Measurements from ENCODE around the gene SFSWAP. TPM values are rescaled to one million over a fixed set of nuclear protein-coding genes. Genes with fewer than 3 reads are reported as not detected.
"Not testable (repeated sequence)": the region's sequence is repeated elsewhere in the genome, so short reads cannot be mapped to it uniquely, and the experiment has no call there.

The SFSWAP gene
- polyA plus RNA-seq, 3 donors: 7.3 to 33.0 (median 10.7) TPM

DNA sequence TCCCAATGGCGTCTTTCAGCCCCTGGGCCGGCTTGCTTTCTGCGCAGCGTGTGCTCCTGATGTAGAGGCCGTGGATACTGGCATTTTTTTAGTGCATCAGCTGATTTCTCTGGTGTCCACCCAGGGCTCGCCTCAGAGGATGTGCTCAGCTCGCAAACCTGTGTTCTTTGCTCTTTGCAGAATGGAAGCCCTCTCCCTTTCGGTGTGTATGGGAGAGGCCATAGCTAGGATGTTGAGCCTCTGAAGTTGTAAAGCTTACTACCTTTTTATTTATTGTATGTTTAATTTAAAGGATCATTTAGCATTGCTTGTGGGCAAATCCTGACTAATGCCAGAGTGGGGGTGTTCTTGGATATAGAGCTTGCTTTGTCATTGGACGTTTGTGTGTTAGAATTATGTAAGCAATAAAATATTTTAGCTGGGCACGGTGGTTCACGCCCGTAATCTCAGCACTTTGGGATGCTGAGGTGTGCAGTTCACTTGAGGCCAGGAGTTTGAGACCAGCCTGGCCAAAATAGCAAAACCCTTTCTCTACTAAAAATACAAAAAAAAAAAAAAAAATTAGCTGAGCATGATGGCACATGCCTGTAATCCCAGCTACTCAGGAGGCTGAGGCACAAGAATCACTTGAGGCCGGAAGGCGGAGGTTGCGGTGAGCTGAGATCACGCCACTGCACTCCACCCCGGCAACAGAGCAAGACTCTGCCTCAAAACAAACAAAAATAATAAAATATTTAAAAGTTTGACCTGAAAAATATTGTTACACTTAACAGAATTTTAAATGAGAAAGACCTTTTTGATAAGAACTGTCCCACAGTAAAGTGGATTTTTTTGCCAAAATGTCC, 64.7 kb downstream of the SFSWAP start:
- peaks cover 74 to 92% of the 10 kb centered on the region in 2 donors for H3K36me3 Mint-ChIP-seq
- Histone ChIP-seq H3K79me2 (ENCODE audit: insufficient read depth, low read length) (peaks cover 3% of the 10 kb centered on the region), H3K9me3 (replicated peaks in 1 of 2; ENCODE audit: control insufficient read depth in 1 of 2, insufficient read depth in 1 of 2, low read length in 2 of 2) (no peaks in the 10 kb centered on the region), H4K20me1 (ENCODE audit: insufficient read depth, low read length) (peaks cover 5% of the 10 kb centered on the region), H3K4me2 (replicated peaks; ENCODE audit: extremely low read depth, low read length, poor library complexity, severe bottlenecking) (no peak overlapping the region), H3K27ac (ENCODE audit: low read depth in 1 of 2, low read length in 2 of 2) (no peak overlapping the region), H3K36me3 (replicated peaks in 1 of 2; ENCODE audit: control insufficient read depth in 1 of 2, insufficient read depth in 2 of 2, low read length in 2 of 2) (peaks cover 59 to 99% of the 10 kb centered on the region in 2 donors), H3K4me3 (replicated peaks in 1 of 3; ENCODE audit: low read depth in 2 of 3, low read length in 3 of 3) (no peak overlapping the region), H3K9ac (ENCODE audit: insufficient read depth, low read length, poor library complexity, severe bottlenecking) (no peak overlapping the region), H3K27me3 (ENCODE audit: control insufficient read depth in 2 of 2, insufficient read depth in 2 of 2, low read length in 2 of 2) (no peaks in the 10 kb centered on the region), H2AFZ (ENCODE audit: insufficient read depth, low read depth, low read length, poor library complexity, severe bottlenecking) (no peak overlapping the region), H3K4me1 (ENCODE audit: control insufficient read depth in 1 of 2, insufficient read depth in 2 of 2, low read length in 2 of 2) (no peaks in the 10 kb centered on the region)
- 100% methylated on average over 6 of the region's 17 CpGs for WGBS (ENCODE audit: insufficient coverage)
- no peak overlapping the region for H3K4me3 Mint-ChIP-seq
- no peak overlapping the region for H3K27ac Mint-ChIP-seq
- intact Hi-C loops (cut with micrococcal nuclease): loop anchor here in 1 of 2 donors (10.0 kb wide), 1 partner anchor 59 kb away; no protein-coding TSS in a partner anchor
- H3K4me1 Mint-ChIP-seq: peaks cover 14% of the 10 kb centered on the region
- H3K27me3 Mint-ChIP-seq (ENCODE audit: low read depth in 3 of 3): no peaks in the 10 kb centered on the region
- TF ChIP-seq, protein P1, sequence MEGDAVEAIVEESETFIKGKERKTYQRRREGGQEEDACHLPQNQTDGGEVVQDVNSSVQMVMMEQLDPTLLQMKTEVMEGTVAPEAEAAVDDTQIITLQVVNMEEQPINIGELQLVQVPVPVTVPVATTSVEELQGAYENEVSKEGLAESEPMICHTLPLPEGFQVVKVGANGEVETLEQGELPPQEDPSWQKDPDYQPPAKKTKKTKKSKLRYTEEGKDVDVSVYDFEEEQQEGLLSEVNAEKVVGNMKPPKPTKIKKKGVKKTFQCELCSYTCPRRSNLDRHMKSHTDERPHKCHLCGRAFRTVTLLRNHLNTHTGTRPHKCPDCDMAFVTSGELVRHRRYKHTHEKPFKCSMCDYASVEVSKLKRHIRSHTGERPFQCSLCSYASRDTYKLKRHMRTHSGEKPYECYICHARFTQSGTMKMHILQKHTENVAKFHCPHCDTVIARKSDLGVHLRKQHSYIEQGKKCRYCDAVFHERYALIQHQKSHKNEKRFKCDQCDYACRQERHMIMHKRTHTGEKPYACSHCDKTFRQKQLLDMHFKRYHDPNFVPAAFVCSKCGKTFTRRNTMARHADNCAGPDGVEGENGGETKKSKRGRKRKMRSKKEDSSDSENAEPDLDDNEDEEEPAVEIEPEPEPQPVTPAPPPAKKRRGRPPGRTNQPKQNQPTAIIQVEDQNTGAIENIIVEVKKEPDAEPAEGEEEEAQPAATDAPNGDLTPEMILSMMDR (IDR thresholded peaks at IDR 0.05): no peak
- H3K9me3 Mint-ChIP-seq: no peaks in the 10 kb centered on the region
- DNase-seq: no peak

DNA sequence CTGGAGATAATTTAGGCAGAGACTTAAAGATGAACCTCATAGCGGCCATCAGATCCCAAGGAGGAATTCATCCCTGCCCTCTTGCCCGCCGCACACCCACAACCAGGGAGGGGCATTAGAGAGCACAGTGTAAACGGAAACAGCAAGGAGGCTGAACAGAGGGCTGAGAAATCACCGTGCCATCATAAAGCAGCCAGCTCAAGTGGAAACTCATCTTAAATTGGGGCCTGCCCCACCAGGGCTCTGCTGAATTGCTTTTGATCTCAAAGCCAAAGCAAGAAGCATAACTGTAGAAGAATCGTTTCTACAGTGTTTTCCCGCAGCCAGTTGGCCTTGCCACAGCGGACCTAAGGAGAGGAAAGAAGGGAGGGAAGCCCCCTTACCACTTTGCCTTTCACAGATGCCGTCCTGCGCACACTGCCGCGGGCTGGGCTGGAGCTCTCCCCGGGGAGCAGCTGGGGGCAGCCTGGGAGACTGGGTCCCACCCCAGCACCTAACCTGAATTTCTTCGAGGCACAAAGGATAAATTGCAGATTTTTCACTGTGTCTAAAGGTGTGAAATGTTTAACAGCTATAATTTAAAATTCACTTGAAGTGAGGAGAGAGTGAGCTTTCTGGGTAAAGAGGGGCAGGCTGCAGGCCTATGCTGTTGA, 65.5 kb downstream of the SFSWAP start:
- peaks cover 54 to 95% of the 10 kb centered on the region in 2 donors for H3K36me3 ChIP-seq (replicated peaks in 1 of 2; ENCODE audit: control insufficient read depth in 1 of 2, insufficient read depth in 2 of 2, low read length in 2 of 2)
- Mint-ChIP-seq H3K4me1 (peaks cover 14% of the 10 kb centered on the region), H3K27ac (peak overlapping the region in 1 of 7 donors; percentile 54)

DNA sequence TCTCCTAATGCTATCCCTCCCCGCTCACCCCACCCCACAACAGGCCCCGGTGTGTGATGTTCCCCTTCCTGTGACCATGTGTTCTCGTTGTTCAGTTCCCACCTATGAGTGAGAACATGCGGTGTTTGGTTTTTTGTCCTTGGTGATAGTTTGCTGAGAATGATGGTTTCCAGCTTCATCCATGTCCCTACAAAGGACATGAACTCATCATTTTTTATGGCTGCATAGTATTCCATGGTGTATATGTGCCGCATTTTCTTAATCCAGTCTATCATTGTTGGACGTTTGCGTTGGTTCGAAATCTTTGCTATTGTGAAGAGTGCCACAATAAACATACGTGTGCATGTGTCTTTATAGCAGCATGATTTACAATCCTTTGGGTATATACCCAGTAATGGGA, 66.4 kb downstream of the SFSWAP start:
- not testable (repeated sequence) for H3K27ac ChIP-seq (ENCODE audit: low read depth in 1 of 2, low read length in 2 of 2); H3K4me3 Mint-ChIP-seq; DNase-seq; H3K9me3 Mint-ChIP-seq; H3K27me3 ChIP-seq (ENCODE audit: control insufficient read depth in 2 of 2, insufficient read depth in 2 of 2, low read length in 2 of 2); H3K4me3 ChIP-seq (replicated peaks in 1 of 3; ENCODE audit: low read depth in 2 of 3, low read length in 3 of 3); H3K4me1 ChIP-seq (ENCODE audit: control insufficient read depth in 1 of 2, insufficient read depth in 2 of 2, low read length in 2 of 2); H2AFZ ChIP-seq (ENCODE audit: insufficient read depth, low read depth, low read length, poor library complexity, severe bottlenecking); H3K9ac ChIP-seq (ENCODE audit: insufficient read depth, low read length, poor library complexity, severe bottlenecking); H4K20me1 ChIP-seq (ENCODE audit: insufficient read depth, low read length); H3K79me2 ChIP-seq (ENCODE audit: insufficient read depth, low read length); H3K9me3 ChIP-seq (replicated peaks in 1 of 2; ENCODE audit: control insufficient read depth in 1 of 2, insufficient read depth in 1 of 2, low read length in 2 of 2); H3K27ac Mint-ChIP-seq; H3K27me3 Mint-ChIP-seq (ENCODE audit: low read depth in 3 of 3); H3K4me2 ChIP-seq (replicated peaks; ENCODE audit: extremely low read depth, low read length, poor library complexity, severe bottlenecking)
- intact Hi-C loops (cut with micrococcal nuclease): loop anchor here in 1 of 2 donors (10.0 kb wide), 1 partner anchor 58 kb away; no protein-coding TSS in a partner anchor
- peaks cover 51 to 95% of the 10 kb centered on the region in 2 donors for H3K36me3 ChIP-seq (replicated peaks in 1 of 2; ENCODE audit: control insufficient read depth in 1 of 2, insufficient read depth in 2 of 2, low read length in 2 of 2)
- WGBS (ENCODE audit: insufficient coverage): no CpG with 5 or more reads among the region's 9 CpGs
- Mint-ChIP-seq H3K36me3 (peaks cover 66 to 87% of the 10 kb centered on the region in 2 donors), H3K4me1 (peaks cover 14% of the 10 kb centered on the region)

More for the DNA sequence above, 65.5 kb downstream of the SFSWAP start:
- intact Hi-C loops (cut with micrococcal nuclease): loop anchor here in 1 of 2 donors (10.0 kb wide), 1 partner anchor 58 kb away; no protein-coding TSS in a partner anchor
- Histone ChIP-seq H4K20me1 (ENCODE audit: insufficient read depth, low read length) (peaks cover 5% of the 10 kb centered on the region), H2AFZ (ENCODE audit: insufficient read depth, low read depth, low read length, poor library complexity, severe bottlenecking) (no peak overlapping the region), H3K27ac (ENCODE audit: low read depth in 1 of 2, low read length in 2 of 2) (no peak overlapping the region), H3K4me3 (replicated peaks in 1 of 3; ENCODE audit: low read depth in 2 of 3, low read length in 3 of 3) (no peak overlapping the region), H3K9ac (ENCODE audit: insufficient read depth, low read length, poor library complexity, severe bottlenecking) (no peak overlapping the region), H3K4me1 (ENCODE audit: control insufficient read depth in 1 of 2, insufficient read depth in 2 of 2, low read length in 2 of 2) (no peaks in the 10 kb centered on the region), H3K27me3 (ENCODE audit: control insufficient read depth in 2 of 2, insufficient read depth in 2 of 2, low read length in 2 of 2) (no peaks in the 10 kb centered on the region), H3K9me3 (replicated peaks in 1 of 2; ENCODE audit: control insufficient read depth in 1 of 2, insufficient read depth in 1 of 2, low read length in 2 of 2) (no peaks in the 10 kb centered on the region), H3K4me2 (replicated peaks; ENCODE audit: extremely low read depth, low read length, poor library complexity, severe bottlenecking) (no peak overlapping the region), H3K79me2 (ENCODE audit: insufficient read depth, low read length) (peaks cover 3% of the 10 kb centered on the region)
- Mint-ChIP-seq H3K36me3 (peaks cover 68 to 88% of the 10 kb centered on the region in 2 donors), H3K9me3 (no peaks in the 10 kb centered on the region), H3K4me3 (no peak overlapping the region), H3K27me3 (ENCODE audit: low read depth in 3 of 3) (no peaks in the 10 kb centered on the region)
- no peak for DNase-seq
- 93% methylated on average over 7 of the region's 14 CpGs for WGBS (ENCODE audit: insufficient coverage)
- TF ChIP-seq, protein P1 (IDR thresholded peaks at IDR 0.05): no peak

Measured in CD14-positive monocyte (primary cell).